Keratinocyte (primary cell): Measurements from ENCODE around the gene DHX38. TPM values are rescaled to one million over a fixed set of nuclear protein-coding genes. Genes with fewer than 3 reads are reported as not detected.
A peak's percentile ranks its signal among the peaks of the same experiment; 100 is the strongest.

ENCODE experiments used
- DNase-seq: peaks from one replicate; pipeline ENCODE4 v3.0.0-alpha.2; 2011; ENCODE audit warnings: low read depth, missing footprints, low spot score
- FAIRE-seq: peaks from 2 replicates; lab custom pipeline; 2011; peaks lifted over from hg19 to GRCh38; lab: Jason Lieb, UNC
- H2AFZ ChIP-seq: 2 replicates; pipeline ENCODE4 v1.6.0; 2012; ENCODE audit warnings: low read length, control low read depth, inconsistent platforms; ENCODE audit not compliant: control insufficient read depth
- H3K27ac ChIP-seq: 2 replicates; pipeline ENCODE4 v1.5.1; 2011; ENCODE audit warnings: low read length; ENCODE audit not compliant: control insufficient read depth, insufficient read depth
- H3K27me3 ChIP-seq: 3 replicates; pipeline ENCODE4 v1.6.0; 2011; ENCODE audit warnings: low read length; ENCODE audit not compliant: control insufficient read depth, insufficient read depth; ENCODE audit errors: extremely low read depth
- H3K36me3 ChIP-seq, 2 experiments: 2 replicates in 1 of 2; 3 replicates in 1 of 2; pipeline ENCODE4 v1.5.1; 2011; ENCODE audit warnings: low read length in 2 of 2, mild to moderate bottlenecking in 1 of 2; ENCODE audit not compliant: control insufficient read depth in 2 of 2, insufficient read depth in 2 of 2; ENCODE audit errors: extremely low read depth in 1 of 2
- H3K4me1 ChIP-seq: 3 replicates; pipeline ENCODE4 v1.5.1; 2011; ENCODE audit warnings: low read length; ENCODE audit not compliant: control insufficient read depth, insufficient read depth; ENCODE audit errors: extremely low read depth
- H3K4me2 ChIP-seq: 3 replicates; pipeline ENCODE4 v1.6.0; 2011; ENCODE audit warnings: low read depth, low read length; ENCODE audit not compliant: control insufficient read depth, insufficient read depth; ENCODE audit errors: extremely low read depth
- H3K4me3 ChIP-seq, 3 experiments: fragments of 200-600 bp in 1 of 3; sonication (generic) in 1 of 3; 2 replicates in 2 of 3; 3 replicates in 1 of 3; pipeline ENCODE4 v1.5.1; 2011 to 2016; ENCODE audit warnings: low read length in 3 of 3, mild to moderate bottlenecking in 3 of 3, control low read depth in 2 of 3, inconsistent platforms in 1 of 3, low read depth in 1 of 3, mixed read lengths in 1 of 3, mixed run types in 1 of 3, moderate library complexity in 1 of 3; ENCODE audit not compliant: control insufficient read depth in 2 of 3, insufficient read depth in 2 of 3; ENCODE audit errors: extremely low read depth in 1 of 3
- H3K79me2 ChIP-seq: 2 replicates; pipeline ENCODE4 v1.6.0; 2012; ENCODE audit warnings: low read length; ENCODE audit not compliant: control insufficient read depth, insufficient read depth
- H3K9ac ChIP-seq: 3 replicates; pipeline ENCODE4 v1.6.0; 2011; ENCODE audit warnings: low read length; ENCODE audit not compliant: control insufficient read depth, insufficient read depth; ENCODE audit errors: extremely low read depth
- H3K9me1 ChIP-seq: 3 replicates; pipeline ENCODE4 v1.6.0; 2011; ENCODE audit warnings: low read length; ENCODE audit not compliant: control insufficient read depth, insufficient read depth; ENCODE audit errors: extremely low read depth
- H3K9me3 ChIP-seq: 2 replicates; pipeline ENCODE4 v1.5.1; 2012; ENCODE audit warnings: low read depth, low read length; ENCODE audit not compliant: control insufficient read depth
- H4K20me1 ChIP-seq: 3 replicates; pipeline ENCODE4 v1.6.0; 2011; ENCODE audit warnings: low read length; ENCODE audit not compliant: control insufficient read depth, insufficient read depth; ENCODE audit errors: extremely low read depth
- CTCF ChIP-seq, 3 experiments: IDR thresholded peaks in 1 of 3; conservative IDR thresholded peaks in 1 of 3; optimal IDR thresholded peaks in 1 of 3; 2 replicates in 2 of 3; 3 replicates in 1 of 3; pipeline versions ENCODE3 to v1.5.1; 2011; ENCODE audit warnings: low read length in 3 of 3, mild to moderate bottlenecking in 3 of 3, moderate library complexity in 2 of 3, control low read depth in 1 of 3, inconsistent platforms in 1 of 3; ENCODE audit not compliant: insufficient read depth in 2 of 3; ENCODE audit errors: extremely low read depth in 1 of 3
- EZH2 ChIP-seq: IDR thresholded peaks from one replicate; pipeline ENCODE4 v1.6.1; 2012; ENCODE audit warnings: inconsistent platforms, mild to moderate bottlenecking, low read length, moderate library complexity
- dilution Hi-C: fragments of 300-500 bp; cut with MboI; formaldehyde crosslinking; loops from one replicate; pipeline ENCODE4 v1.7.0; 2020; ENCODE audit warnings: low sequenced_read_pairs; ENCODE audit not compliant: extremely low pct_ligation_motif_present
- polyA plus RNA-seq, 5 experiments: library from polyadenylated mRNA; depleted of rRNA in 3 of 5; stranded (reverse) in 3 of 5; stranded (forward) in 1 of 5; unstranded in 1 of 5; fragments of >200 nt; gene quantifications; 1 replicate in 1 of 5; 2 replicates in 3 of 5; 3 replicates in 1 of 5; pipeline versions ENCODE4 v1.2.1 to v1.2.3, GENCODE V29; 2011 to 2012; ENCODE audit warnings: missing spikeins in 2 of 5, low read depth in 1 of 5, low replicate concordance in 1 of 5

DHX38 gene
- polyA plus RNA-seq, 1 donor (not counting 4 experiments of a cell fraction or from before 2014, with no cell fraction given), result 25.9 TPM

DNA sequence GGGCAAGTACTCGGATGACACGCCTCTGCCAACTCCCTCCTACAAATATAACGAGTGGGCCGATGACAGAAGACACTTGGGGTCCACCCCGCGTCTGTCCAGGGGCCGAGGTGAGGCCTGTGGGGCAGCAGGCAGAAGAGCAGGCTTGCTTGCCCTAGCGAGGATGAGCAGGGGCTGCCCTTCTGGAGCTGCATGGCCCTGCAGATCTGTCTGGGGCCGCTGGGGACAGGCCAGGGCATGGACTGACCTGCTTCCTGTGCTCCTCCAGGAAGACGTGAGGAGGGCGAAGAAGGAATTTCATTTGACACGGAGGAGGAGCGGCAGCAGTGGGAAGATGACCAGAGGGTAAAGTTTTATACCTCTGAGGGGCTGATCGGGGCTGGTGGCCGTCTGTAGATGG is 5.3 kb downstream of the DHX38 start:
- Histone ChIP-seq H3K9ac (no peak overlapping the region), H3K9me3 (no peaks in the 10 kb centered on the region), H3K79me2 (peaks cover 32% of the 10 kb centered on the region), H4K20me1 (peaks cover 5% of the 10 kb centered on the region), H2AFZ (no peak overlapping the region), H3K9me1 (no peaks in the 10 kb centered on the region), H3K4me2 (no peak overlapping the region), H3K36me3 (peaks cover 52 to 63% of the 10 kb centered on the region in 2 experiments), H3K4me1 (peaks cover 9% of the 10 kb centered on the region), H3K27ac (no peak overlapping the region), H3K27me3 (no peaks in the 10 kb centered on the region), H3K4me3 (no peak overlapping the region)
- FAIRE-seq, result no peak
- TF ChIP-seq CTCF (optimal IDR thresholded peaks at IDR 0.05 in 1 of 3, IDR thresholded peaks at IDR 0.05 in 1 of 3, conservative IDR thresholded peaks at IDR 0.05 in 1 of 3; ENCODE audit: extremely low read depth in 1 of 3, insufficient read depth in 2 of 3, low read length in 3 of 3), result no peak
- no peak for TF ChIP-seq EZH2
- DNase-seq, result no peak
- dilution Hi-C loops, result no loop called here

DNA sequence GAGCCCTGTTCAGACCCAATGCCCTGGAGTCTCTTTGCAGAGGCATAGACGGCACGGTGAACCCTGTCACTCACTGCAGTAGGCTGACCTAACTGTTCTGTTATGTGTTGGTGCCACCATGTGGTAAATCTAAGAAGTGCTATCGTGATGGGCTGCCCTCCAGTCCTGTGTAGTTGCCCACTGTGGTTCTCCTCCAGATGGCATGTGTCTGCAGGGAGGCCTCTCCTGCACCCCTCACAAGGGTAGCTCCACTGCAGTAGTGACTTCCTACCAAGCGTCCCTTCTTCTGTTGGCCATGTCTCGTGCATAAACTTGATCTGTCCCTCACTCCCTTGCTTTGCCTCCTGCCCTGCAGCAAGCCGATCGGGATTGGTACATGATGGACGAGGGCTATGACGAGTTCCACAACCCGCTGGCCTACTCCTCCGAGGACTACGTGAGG is 5.8 kb downstream of the DHX38 start:
- FAIRE-seq, result no peak
- Histone ChIP-seq H2AFZ (no peak overlapping the region), H3K36me3 (peaks cover 57 to 63% of the 10 kb centered on the region in 2 experiments), H4K20me1 (peaks cover 5% of the 10 kb centered on the region), H3K79me2 (peaks cover 28% of the 10 kb centered on the region), H3K9me3 (no peaks in the 10 kb centered on the region), H3K27me3 (no peaks in the 10 kb centered on the region), H3K9me1 (no peaks in the 10 kb centered on the region), H3K4me3 (no peak overlapping the region), H3K4me1 (peaks cover 9% of the 10 kb centered on the region), H3K27ac (no peak overlapping the region), H3K4me2 (no peak overlapping the region), H3K9ac (no peak overlapping the region)
- dilution Hi-C loops, result no loop called here
- no peak for DNase-seq
- TF ChIP-seq CTCF (optimal IDR thresholded peaks at IDR 0.05 in 1 of 3, IDR thresholded peaks at IDR 0.05 in 1 of 3, conservative IDR thresholded peaks at IDR 0.05 in 1 of 3; ENCODE audit: extremely low read depth in 1 of 3, insufficient read depth in 2 of 3, low read length in 3 of 3), result peak; percentile 52 to 81 (median 72)
- no peak for TF ChIP-seq EZH2
